Measurements from ENCODE around the gene IQCM.

GRCh38 chr4:149500806-149501205 is 314.8 kb downstream of the IQCM start:
- TF ChIP-seq CTCF (conservative IDR thresholded peaks at IDR 0.05 in 1 of 2, IDR thresholded peaks at IDR 0.05 in 1 of 2; ENCODE audit: extremely low read depth in 1 of 2, insufficient read depth in 1 of 2, low read depth in 1 of 2, low read length in 2 of 2) (no peak), EZH2 (IDR thresholded peaks at IDR 0.05; ENCODE audit: borderline replicate concordance, low read length) (no peak)
